OCI-LY3 (cell line): ENCODE measurements around the gene KHSRP.

ENCODE experiments used
- H2AFZ ChIP-seq: fragments of 200-600, 300-600 bp; shearing (Covaris generic); 2 replicates; pipeline ENCODE4 v1.6.0; 2014; ENCODE audit warnings: antibody characterized with exemption, low read depth, low read length
- H3K27ac ChIP-seq: fragments of 200-600, 300-600 bp; sonication (generic); 2 replicates; pipeline ENCODE4 v1.5.1; 2014; ENCODE audit warnings: mild to moderate bottlenecking, low read length, moderate library complexity, mixed read lengths
- H3K27me3 ChIP-seq: fragments of 200-600, 300-600 bp; sonication (generic); 2 replicates; pipeline ENCODE4 v1.6.1; 2014; ENCODE audit warnings: low read depth, low read length, mixed read lengths
- H3K36me3 ChIP-seq: fragments of 200-600, 300-600 bp; sonication (generic); replicated peaks from 2 replicates; pipeline ENCODE3; 2014; ENCODE audit warnings: low read depth, low read length, mixed read lengths
- H3K4me1 ChIP-seq: fragments of 300-600, 200-600 bp; sonication (generic); 2 replicates; pipeline ENCODE4 v1.6.1; 2014; ENCODE audit warnings: low read length, mixed read lengths
- H3K4me2 ChIP-seq: fragments of 200-600, 300-600 bp; sonication (generic); 2 replicates; pipeline ENCODE4 v1.6.1; 2014; ENCODE audit warnings: low read length, mixed read lengths
- H3K4me3 ChIP-seq: fragments of 300-600, 200-600 bp; sonication (generic); 2 replicates; pipeline ENCODE4 v1.5.1; 2014; ENCODE audit warnings: antibody characterized with exemption, mild to moderate bottlenecking, low read length, moderate library complexity
- H3K79me2 ChIP-seq: fragments of 300-600, 200-600 bp; shearing (Covaris generic); 2 replicates; pipeline ENCODE4 v1.6.1; 2014; ENCODE audit warnings: mild to moderate bottlenecking, low read length, mixed read lengths
- H3K9ac ChIP-seq: fragments of 300-600, 200-600 bp; shearing (Covaris generic); 2 replicates; pipeline ENCODE4 v1.6.0; 2014; ENCODE audit warnings: mild to moderate bottlenecking, low read length, moderate library complexity
- H3K9me3 ChIP-seq: fragments of 200-600, 300-600 bp; shearing (Covaris generic); 2 replicates; pipeline ENCODE4 v1.6.1; 2014; ENCODE audit warnings: low read length, mixed read lengths; ENCODE audit not compliant: insufficient read depth
- H4K20me1 ChIP-seq: fragments of 200-600, 300-600 bp; sonication (generic); 2 replicates; pipeline ENCODE4 v1.6.1; 2016; ENCODE audit warnings: low read length, mixed read lengths; ENCODE audit not compliant: insufficient read depth
- EZH2phosphoT487 ChIP-seq: fragments of 200-600 bp; shearing (Covaris generic); IDR thresholded peaks from 2 replicates; pipeline ENCODE4 v1.6.1; 2018; ENCODE audit warnings: antibody characterized with exemption, mixed run types, low read depth
- TF ChIP-seq, protein P1 (sequence below): fragments of 200-600, 300-600 bp; sonication (generic); IDR thresholded peaks from 2 replicates; pipeline ENCODE4 v1.5.1; 2014; ENCODE audit warnings: antibody characterized with exemption, low read length, low read depth

KHSRP gene

GRCh38 chr19:6414793-6415590 lies 9.6 kb downstream of the KHSRP start:
- no peak overlapping the region for H3K4me2 ChIP-seq
- no peak overlapping the region for H3K27ac ChIP-seq
- peaks cover 34% of the 10 kb centered on the region for H4K20me1 ChIP-seq
- H3K4me3 ChIP-seq: no peak overlapping the region
- no peaks in the 10 kb centered on the region for H3K4me1 ChIP-seq
- H2AFZ ChIP-seq: no peak overlapping the region
- no peaks in the 10 kb centered on the region for H3K27me3 ChIP-seq
- H3K9me3 ChIP-seq: no peaks in the 10 kb centered on the region
- no peak overlapping the region for H3K9ac ChIP-seq
- TF ChIP-seq EZH2phosphoT487: no peak
- TF ChIP-seq, protein P1, sequence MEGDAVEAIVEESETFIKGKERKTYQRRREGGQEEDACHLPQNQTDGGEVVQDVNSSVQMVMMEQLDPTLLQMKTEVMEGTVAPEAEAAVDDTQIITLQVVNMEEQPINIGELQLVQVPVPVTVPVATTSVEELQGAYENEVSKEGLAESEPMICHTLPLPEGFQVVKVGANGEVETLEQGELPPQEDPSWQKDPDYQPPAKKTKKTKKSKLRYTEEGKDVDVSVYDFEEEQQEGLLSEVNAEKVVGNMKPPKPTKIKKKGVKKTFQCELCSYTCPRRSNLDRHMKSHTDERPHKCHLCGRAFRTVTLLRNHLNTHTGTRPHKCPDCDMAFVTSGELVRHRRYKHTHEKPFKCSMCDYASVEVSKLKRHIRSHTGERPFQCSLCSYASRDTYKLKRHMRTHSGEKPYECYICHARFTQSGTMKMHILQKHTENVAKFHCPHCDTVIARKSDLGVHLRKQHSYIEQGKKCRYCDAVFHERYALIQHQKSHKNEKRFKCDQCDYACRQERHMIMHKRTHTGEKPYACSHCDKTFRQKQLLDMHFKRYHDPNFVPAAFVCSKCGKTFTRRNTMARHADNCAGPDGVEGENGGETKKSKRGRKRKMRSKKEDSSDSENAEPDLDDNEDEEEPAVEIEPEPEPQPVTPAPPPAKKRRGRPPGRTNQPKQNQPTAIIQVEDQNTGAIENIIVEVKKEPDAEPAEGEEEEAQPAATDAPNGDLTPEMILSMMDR: no peak
- H3K79me2 ChIP-seq: peaks cover 29% of the 10 kb centered on the region
- peaks cover 77% of the 10 kb centered on the region for H3K36me3 ChIP-seq

- H3K27ac ChIP-seq: no peak overlapping the region
- no peaks in the 10 kb centered on the region for H3K9me3 ChIP-seq
- H2AFZ ChIP-seq: no peak overlapping the region
- peaks cover 24% of the 10 kb centered on the region for H4K20me1 ChIP-seq
- peaks cover 19% of the 10 kb centered on the region for H3K79me2 ChIP-seq
- H3K4me1 ChIP-seq: no peaks in the 10 kb centered on the region
- H3K27me3 ChIP-seq: no peaks in the 10 kb centered on the region
- no peak overlapping the region for H3K4me3 ChIP-seq
- no peak overlapping the region for H3K9ac ChIP-seq
- H3K36me3 ChIP-seq: peaks cover 71% of the 10 kb centered on the region
- H3K4me2 ChIP-seq: no peak overlapping the region
- TF ChIP-seq EZH2phosphoT487: no peak
- TF ChIP-seq, protein P1: no peak
These were observed 10.6 kb downstream of the KHSRP start for GRCh38 chr19:6413721-6414643.

GRCh38 chr19:6413291-6413690 lies 11.3 kb downstream of the KHSRP start:
- Histone ChIP-seq H3K79me2 (peaks cover 12% of the 10 kb centered on the region), H3K9me3 (no peaks in the 10 kb centered on the region), H3K27ac (no peak overlapping the region), H3K4me2 (no peak overlapping the region), H3K36me3 (peaks cover 64% of the 10 kb centered on the region), H3K4me3 (no peak overlapping the region), H3K27me3 (no peaks in the 10 kb centered on the region), H3K4me1 (no peaks in the 10 kb centered on the region), H4K20me1 (peaks cover 17% of the 10 kb centered on the region), H3K9ac (no peak overlapping the region), H2AFZ (no peak overlapping the region)
- TF ChIP-seq EZH2phosphoT487: no peak
- TF ChIP-seq, protein P1: no peak
